ENCODE results near the gene ZNF3.
"Not testable (repeated sequence)": the region's sequence is repeated elsewhere in the genome, so short reads cannot be mapped to it uniquely, and the experiment has no call there.

Gene ZNF3

GRCh38 chr7:100081535-100082102 lies at the start of gene ZNF3:
Gene ZNF3 (minus strand): TSS chr7:100081723. CDS start chr7:100077357, 4,366 bp downstream.
- peak within 1 kb of the TSS; percentile 93 for H3K4me3 ChIP-seq (ENCODE audit: low read depth, low read length)

GRCh38 chr7:100130608-100131453 lies 49.3 kb upstream of the ZNF3 start:
- H3K4me3 ChIP-seq (ENCODE audit: low read depth, low read length), result no peak overlapping the region

- H3K4me3 ChIP-seq (ENCODE audit: low read depth, low read length), result not testable (repeated sequence)
These were observed 48.7 kb upstream of the ZNF3 start for GRCh38 chr7:100130220-100130607.

- H3K4me3 ChIP-seq (ENCODE audit: low read depth, low read length), result no peak overlapping the region
These were observed 47.1 kb upstream of the ZNF3 start for GRCh38 chr7:100128637-100128963.

GRCh38 chr7:100127866-100128636 lies 46.5 kb upstream of the ZNF3 start:
- H3K4me3 ChIP-seq (ENCODE audit: low read depth, low read length), result peak overlapping the region; percentile 88

GRCh38 chr7:100126931-100127865 lies 45.7 kb upstream of the ZNF3 start, which contains the start of gene MBLAC1:
Gene MBLAC1 (plus strand): TSS chr7:100126967. CDS start chr7:100127396, 429 bp downstream.
- H3K4me3 ChIP-seq (ENCODE audit: low read depth, low read length), result peak within 1 kb of the TSS; percentile 88

GRCh38 chr7:100126239-100126930 lies 44.9 kb upstream of the ZNF3 start:
- peak overlapping the region; percentile 88 for H3K4me3 ChIP-seq (ENCODE audit: low read depth, low read length)

GRCh38 chr7:100124301-100125230 lies 43.0 kb upstream of the ZNF3 start:
- H3K4me3 ChIP-seq (ENCODE audit: low read depth, low read length), result no peak overlapping the region

GRCh38 chr7:100122568-100122967 lies 41.0 kb upstream of the ZNF3 start:
- H3K4me3 ChIP-seq (ENCODE audit: low read depth, low read length), result no peak overlapping the region

GRCh38 chr7:100122067-100122466 lies 40.5 kb upstream of the ZNF3 start:
- H3K4me3 ChIP-seq (ENCODE audit: low read depth, low read length), result no peak overlapping the region

- no peak overlapping the region for H3K4me3 ChIP-seq (ENCODE audit: low read depth, low read length)
These were observed 39.2 kb upstream of the ZNF3 start for GRCh38 chr7:100120733-100121036.

GRCh38 chr7:100119970-100120732 lies 38.6 kb upstream of the ZNF3 start:
- H3K4me3 ChIP-seq (ENCODE audit: low read depth, low read length), result peak overlapping the region; percentile 96

- peak within 1 kb of the TSS; percentile 96 for H3K4me3 ChIP-seq (ENCODE audit: low read depth, low read length)
These were observed 37.8 kb upstream of the ZNF3 start, which contains the start of the genes CNPY4 and TAF6 for GRCh38 chr7:100119072-100119969. Gene CNPY4 (plus strand): TSS chr7:100119634. CDS start chr7:100119745, 111 bp downstream. Gene TAF6 (minus strand): TSS chr7:100119358. CDS start chr7:100114209, 5,149 bp downstream.

GRCh38 chr7:100118388-100119071 lies 37.0 kb upstream of the ZNF3 start:
- peak overlapping the region; percentile 96 for H3K4me3 ChIP-seq (ENCODE audit: low read depth, low read length)

GRCh38 chr7:100115026-100115425 lies 33.5 kb upstream of the ZNF3 start:
- H3K4me3 ChIP-seq (ENCODE audit: low read depth, low read length), result no peak overlapping the region

GRCh38 chr7:100111914-100112313 lies 30.4 kb upstream of the ZNF3 start:
- no peak overlapping the region for H3K4me3 ChIP-seq (ENCODE audit: low read depth, low read length)

GRCh38 chr7:100111156-100111555 lies 29.6 kb upstream of the ZNF3 start:
- no peak overlapping the region for H3K4me3 ChIP-seq (ENCODE audit: low read depth, low read length)

All from iPS-11a (cell line).